ENCODE data around the gene MCFD2. TPM values are rescaled to one million over a fixed set of nuclear protein-coding genes. Genes with fewer than 3 reads are reported as not detected.
A peak's percentile ranks its signal among the peaks of the same experiment; 100 is the strongest.

The MCFD2 gene
- total RNA-seq, 3 donors from 2014 or later (not counting 1 experiment from before 2014, with no cell fraction given), result 24.5 to 38.4 (median 34.8) TPM

DNA sequence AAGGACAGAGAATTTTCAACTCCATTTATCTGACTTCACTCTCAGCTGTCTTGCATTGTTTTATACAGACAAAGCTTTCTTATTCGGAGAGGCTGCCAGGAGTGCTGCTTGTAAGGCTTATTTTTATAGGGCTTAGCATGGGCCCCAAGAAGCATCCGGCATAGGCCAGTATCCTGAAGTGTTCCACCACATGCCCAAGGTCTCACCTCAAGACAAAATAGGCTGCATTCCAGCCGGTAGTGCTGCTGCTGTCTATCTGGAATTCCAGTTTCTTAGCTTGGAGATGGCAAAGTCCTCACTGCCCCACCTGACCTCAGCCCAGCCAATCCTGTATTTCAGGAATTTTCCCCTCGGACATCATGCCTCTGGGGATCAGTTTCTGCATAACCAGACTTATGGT, 47.6 kb upstream of the MCFD2 start:
- H3K4me3 ChIP-seq (ENCODE audit: low read length), result no peak overlapping the region
- peaks cover 13% of the 10 kb centered on the region for H3K4me1 ChIP-seq (ENCODE audit: control insufficient read depth, insufficient read depth, low read length)
- H3K9me3 ChIP-seq (ENCODE audit: control insufficient read depth, insufficient read depth, low read length), result no peaks in the 10 kb centered on the region
- Mint-ChIP-seq H3K4me1 (peaks cover 7 to 19% of the 10 kb centered on the region in 2 donors), H3K4me3 (no peak overlapping the region), H3K36me3 (no peaks in the 10 kb centered on the region), H3K27ac (no peak overlapping the region), H3K27me3 (ENCODE audit: low read depth in 2 of 2) (no peaks in the 10 kb centered on the region), H3K9me3 (no peaks in the 10 kb centered on the region)
- H3K36me3 ChIP-seq (ENCODE audit: control insufficient read depth, insufficient read depth, low read length), result peaks cover 31% of the 10 kb centered on the region
- no peak for DNase-seq
- intact Hi-C loops (cut with micrococcal nuclease), result no loop called here
- no peaks in the 10 kb centered on the region for H3K27me3 ChIP-seq (ENCODE audit: control insufficient read depth, insufficient read depth, low read length)
- TF ChIP-seq, protein P1, sequence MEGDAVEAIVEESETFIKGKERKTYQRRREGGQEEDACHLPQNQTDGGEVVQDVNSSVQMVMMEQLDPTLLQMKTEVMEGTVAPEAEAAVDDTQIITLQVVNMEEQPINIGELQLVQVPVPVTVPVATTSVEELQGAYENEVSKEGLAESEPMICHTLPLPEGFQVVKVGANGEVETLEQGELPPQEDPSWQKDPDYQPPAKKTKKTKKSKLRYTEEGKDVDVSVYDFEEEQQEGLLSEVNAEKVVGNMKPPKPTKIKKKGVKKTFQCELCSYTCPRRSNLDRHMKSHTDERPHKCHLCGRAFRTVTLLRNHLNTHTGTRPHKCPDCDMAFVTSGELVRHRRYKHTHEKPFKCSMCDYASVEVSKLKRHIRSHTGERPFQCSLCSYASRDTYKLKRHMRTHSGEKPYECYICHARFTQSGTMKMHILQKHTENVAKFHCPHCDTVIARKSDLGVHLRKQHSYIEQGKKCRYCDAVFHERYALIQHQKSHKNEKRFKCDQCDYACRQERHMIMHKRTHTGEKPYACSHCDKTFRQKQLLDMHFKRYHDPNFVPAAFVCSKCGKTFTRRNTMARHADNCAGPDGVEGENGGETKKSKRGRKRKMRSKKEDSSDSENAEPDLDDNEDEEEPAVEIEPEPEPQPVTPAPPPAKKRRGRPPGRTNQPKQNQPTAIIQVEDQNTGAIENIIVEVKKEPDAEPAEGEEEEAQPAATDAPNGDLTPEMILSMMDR (IDR thresholded peaks at IDR 0.05), result no peak
- ATAC-seq, result no peak
- WGBS (ENCODE audit: insufficient coverage), result 99% methylated on average over 4 of the region's 4 CpGs
- no peak overlapping the region for H3K27ac ChIP-seq (ENCODE audit: low read length)

DNA sequence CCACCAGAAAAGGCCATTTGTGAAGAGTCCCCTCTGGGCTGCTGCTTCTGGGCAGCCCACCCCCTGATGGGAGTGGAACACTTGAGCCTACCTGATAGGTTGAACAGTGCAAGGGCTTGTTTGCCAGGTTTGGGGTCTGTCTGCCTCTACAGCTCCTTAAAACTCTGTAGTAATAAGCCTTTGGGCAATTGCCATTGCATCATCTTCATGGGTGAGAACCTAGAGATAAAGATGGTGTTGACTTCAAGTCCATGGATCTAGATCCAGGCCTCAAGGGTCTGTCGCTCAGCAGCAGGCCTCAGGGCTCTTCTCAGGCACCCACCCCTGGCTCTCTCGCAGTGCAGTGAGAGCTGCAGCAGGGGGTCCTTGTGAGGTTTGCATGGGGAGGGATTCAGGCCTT, 47.1 kb upstream of the MCFD2 start:
- Mint-ChIP-seq H3K27ac (no peak overlapping the region), H3K27me3 (ENCODE audit: low read depth in 2 of 2) (no peaks in the 10 kb centered on the region), H3K36me3 (no peaks in the 10 kb centered on the region), H3K4me1 (peaks cover 7 to 19% of the 10 kb centered on the region in 2 donors), H3K9me3 (no peaks in the 10 kb centered on the region), H3K4me3 (no peak overlapping the region)
- intact Hi-C loops (cut with micrococcal nuclease), result no loop called here
- TF ChIP-seq, protein P1 (IDR thresholded peaks at IDR 0.05), result no peak
- Histone ChIP-seq H3K27ac (ENCODE audit: low read length) (no peak overlapping the region), H3K4me1 (ENCODE audit: control insufficient read depth, insufficient read depth, low read length) (peaks cover 9% of the 10 kb centered on the region), H3K9me3 (ENCODE audit: control insufficient read depth, insufficient read depth, low read length) (no peaks in the 10 kb centered on the region), H3K4me3 (ENCODE audit: low read length) (no peak overlapping the region), H3K36me3 (ENCODE audit: control insufficient read depth, insufficient read depth, low read length) (peaks cover 34% of the 10 kb centered on the region), H3K27me3 (ENCODE audit: control insufficient read depth, insufficient read depth, low read length) (no peaks in the 10 kb centered on the region)
- 100% methylated on average over 2 of the region's 2 CpGs for WGBS (ENCODE audit: insufficient coverage)
- ATAC-seq (no peak), DNase-seq (no peak)

DNA sequence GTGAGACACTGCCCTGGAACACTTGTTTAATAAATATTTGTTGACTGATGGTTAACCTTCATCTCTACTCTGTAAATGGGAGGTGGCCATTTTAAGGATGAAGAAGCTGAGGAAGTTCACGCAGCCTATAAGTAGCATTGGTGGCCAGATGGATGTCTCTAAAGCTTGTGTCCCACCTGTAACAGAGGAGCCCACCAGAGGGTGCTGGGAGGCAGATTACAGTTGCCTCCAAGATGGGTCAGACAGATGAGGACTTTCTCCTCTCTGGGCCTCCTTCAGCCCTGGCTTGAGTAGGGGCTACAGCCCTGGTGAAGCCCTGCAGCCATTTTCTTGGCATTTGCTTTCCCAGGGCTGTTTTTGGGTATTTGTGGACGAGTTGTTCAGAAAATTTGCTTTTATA, 45.0 kb upstream of the MCFD2 start:
- DNase-seq (no peak), ATAC-seq (no peak)
- H3K27ac ChIP-seq (ENCODE audit: low read length), result no peak overlapping the region
- 93% methylated on average over 1 of the region's 2 CpGs for WGBS (ENCODE audit: insufficient coverage)
- no peaks in the 10 kb centered on the region for H3K9me3 ChIP-seq (ENCODE audit: control insufficient read depth, insufficient read depth, low read length)
- H3K36me3 Mint-ChIP-seq, result no peaks in the 10 kb centered on the region
- peaks cover 51% of the 10 kb centered on the region for H3K36me3 ChIP-seq (ENCODE audit: control insufficient read depth, insufficient read depth, low read length)
- H3K27me3 ChIP-seq (ENCODE audit: control insufficient read depth, insufficient read depth, low read length), result no peaks in the 10 kb centered on the region
- no peaks in the 10 kb centered on the region for H3K27me3 Mint-ChIP-seq (ENCODE audit: low read depth in 2 of 2)
- no peak overlapping the region for H3K4me3 ChIP-seq (ENCODE audit: low read length)
- H3K9me3 Mint-ChIP-seq, result no peaks in the 10 kb centered on the region
- peaks cover 7% of the 10 kb centered on the region for H3K4me1 ChIP-seq (ENCODE audit: control insufficient read depth, insufficient read depth, low read length)
- TF ChIP-seq, protein P1 (IDR thresholded peaks at IDR 0.05), result no peak
- H3K4me1 Mint-ChIP-seq, result peaks cover under 1 to 15% of the 10 kb centered on the region in 2 donors
- H3K27ac Mint-ChIP-seq, result no peak overlapping the region
- intact Hi-C loops (cut with micrococcal nuclease), result no loop called here
- no peak overlapping the region for H3K4me3 Mint-ChIP-seq

DNA sequence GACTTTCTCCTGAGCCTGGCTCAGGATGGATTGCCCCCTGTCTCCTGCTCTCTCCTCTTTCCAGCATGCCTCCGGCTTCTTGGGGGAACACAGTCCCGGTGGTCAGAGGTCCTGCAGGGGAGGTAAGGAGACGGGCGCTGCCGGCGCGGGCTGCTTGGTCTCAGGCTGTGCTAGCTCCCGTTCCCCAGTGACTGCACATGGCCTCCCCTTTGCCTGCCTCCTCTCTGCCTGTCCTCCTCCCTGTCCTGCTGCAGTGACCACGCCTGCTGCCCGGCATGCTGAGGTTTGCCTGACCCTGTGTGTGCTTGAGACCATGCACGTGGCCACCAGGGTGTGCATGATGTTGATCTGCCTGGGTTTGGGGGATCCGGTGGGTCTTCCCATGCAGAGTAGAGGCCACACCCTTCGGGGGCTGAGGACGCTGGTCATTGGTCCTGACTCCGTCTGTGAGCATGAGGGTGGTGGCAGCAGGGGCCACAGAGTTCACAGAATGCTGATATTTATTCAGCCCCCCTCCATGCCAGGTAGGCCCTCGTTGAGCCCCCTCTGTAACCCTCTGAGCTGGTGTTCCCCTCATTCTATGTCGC, 42.9 kb upstream of the MCFD2 start:
- Mint-ChIP-seq H3K9me3 (no peaks in the 10 kb centered on the region), H3K27me3 (ENCODE audit: low read depth in 2 of 2) (no peaks in the 10 kb centered on the region), H3K4me1 (peaks cover 13 to 14% of the 10 kb centered on the region in 2 donors), H3K4me3 (no peak overlapping the region), H3K36me3 (no peaks in the 10 kb centered on the region), H3K27ac (no peak overlapping the region)
- Histone ChIP-seq H3K4me1 (ENCODE audit: control insufficient read depth, insufficient read depth, low read length) (no peaks in the 10 kb centered on the region), H3K4me3 (ENCODE audit: low read length) (no peak overlapping the region), H3K36me3 (ENCODE audit: control insufficient read depth, insufficient read depth, low read length) (peaks cover 54% of the 10 kb centered on the region), H3K27ac (ENCODE audit: low read length) (no peak overlapping the region), H3K9me3 (ENCODE audit: control insufficient read depth, insufficient read depth, low read length) (no peaks in the 10 kb centered on the region), H3K27me3 (ENCODE audit: control insufficient read depth, insufficient read depth, low read length) (no peaks in the 10 kb centered on the region)
- TF ChIP-seq, protein P1 (IDR thresholded peaks at IDR 0.05), result no peak
- ATAC-seq (peak in 1 of 3 donors; percentile 12), DNase-seq (no peak)
- WGBS (ENCODE audit: insufficient coverage), result 97% methylated on average over 17 of the region's 17 CpGs
- intact Hi-C loops (cut with micrococcal nuclease), result no loop called here
